Epithelial cell of prostate (primary cell): ENCODE data around the gene ISOC1.

Experiments
- DNase-seq: peaks from one replicate; pipeline ENCODE4 v3.0.0-alpha.2; 2011; ENCODE audit warnings: low read depth, low spot score
- H3K27ac ChIP-seq: fragments of 450-650 bp; 2 replicates; pipeline ENCODE4 v1.5.1; 2017; ENCODE audit warnings: mild to moderate bottlenecking

Gene ISOC1

DNA sequence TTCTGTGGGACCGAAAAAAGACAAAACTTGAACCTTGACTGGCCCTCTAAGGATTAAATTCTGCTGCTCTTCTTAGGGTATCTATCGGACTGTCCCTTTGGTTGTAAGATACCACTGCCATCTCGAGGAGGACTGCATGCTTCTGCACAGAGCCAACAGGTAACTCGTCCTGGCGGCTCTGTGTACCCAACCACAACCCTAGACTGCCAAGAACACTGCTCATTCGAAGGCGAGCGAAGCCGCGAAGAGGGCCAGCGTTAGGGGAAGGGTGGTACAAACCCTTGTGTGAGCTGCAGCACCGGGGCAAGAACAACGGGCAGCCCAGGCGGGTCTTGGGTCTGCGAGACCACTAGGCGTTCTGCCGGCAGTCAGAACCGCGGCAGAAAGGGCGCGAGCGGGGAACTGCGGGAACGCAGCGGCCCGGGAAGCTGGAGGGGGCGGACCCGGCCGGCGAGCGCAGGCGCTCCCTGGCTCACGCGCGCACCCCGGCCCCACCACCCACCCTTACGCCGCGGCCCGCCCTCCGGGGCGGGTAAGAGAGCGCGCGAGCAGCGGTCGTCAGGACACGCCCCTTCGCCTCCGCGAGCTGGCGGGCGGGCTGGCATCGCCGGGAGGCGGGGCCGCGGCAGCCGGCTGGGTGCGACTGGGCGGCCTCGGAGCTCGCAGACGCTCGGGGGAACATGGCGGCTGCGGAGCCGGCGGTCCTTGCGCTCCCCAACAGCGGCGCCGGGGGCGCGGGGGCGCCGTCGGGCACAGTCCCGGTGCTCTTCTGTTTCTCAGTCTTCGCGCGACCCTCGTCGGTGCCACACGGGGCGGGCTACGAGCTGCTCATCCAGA is at the start of gene ISOC1:
Gene ISOC1, plus strand, starts transcription at position 663 of the 837 bp plus-strand sequence. Its CDS starts 18 bp downstream, at position 681.
- no peak for DNase-seq
- peak within 1 kb of the TSS; percentile 27 for H3K27ac ChIP-seq

DNA sequence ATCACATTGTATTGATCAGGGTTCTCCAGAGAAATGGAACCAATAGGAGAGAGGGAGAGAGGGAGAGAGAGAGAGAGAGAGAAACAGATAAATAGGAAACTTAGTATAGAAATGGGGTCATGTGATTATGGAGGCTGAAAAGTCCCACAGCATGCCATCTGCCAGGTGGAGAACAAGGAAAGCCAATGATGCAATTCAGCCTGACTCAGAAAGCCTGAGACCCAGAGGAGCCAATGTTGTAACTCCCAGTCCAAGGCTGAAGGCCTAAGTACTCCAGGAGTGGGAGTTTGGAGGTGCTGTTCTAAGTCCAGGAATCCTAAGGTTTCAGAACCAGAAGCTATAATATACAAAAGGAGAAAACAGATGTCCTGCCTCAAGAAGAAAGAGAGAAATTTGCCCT is 48.4 kb upstream of the ISOC1 start:
- peak; percentile 6 for DNase-seq
- no peak overlapping the region for H3K27ac ChIP-seq

DNA sequence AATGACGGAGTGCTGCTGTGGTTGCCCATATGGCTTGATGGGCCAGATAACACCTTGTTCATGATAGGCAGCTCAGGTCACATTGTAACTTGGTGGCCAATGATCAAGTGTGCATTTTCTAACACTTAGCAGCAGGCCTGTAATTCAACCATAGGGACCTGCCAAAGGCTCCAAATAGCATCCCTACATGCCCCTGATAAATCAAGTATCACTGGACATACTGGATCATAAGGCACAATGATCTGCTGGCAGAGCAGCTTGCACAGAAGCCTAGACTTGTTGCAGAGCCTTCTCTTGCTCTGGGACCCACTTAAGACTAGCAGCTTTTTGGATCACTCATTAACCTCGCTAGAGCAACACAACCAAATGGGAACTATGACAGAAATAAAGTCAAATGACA is 46.0 kb upstream of the ISOC1 start:
- no peak for DNase-seq
- no peak overlapping the region for H3K27ac ChIP-seq

DNA sequence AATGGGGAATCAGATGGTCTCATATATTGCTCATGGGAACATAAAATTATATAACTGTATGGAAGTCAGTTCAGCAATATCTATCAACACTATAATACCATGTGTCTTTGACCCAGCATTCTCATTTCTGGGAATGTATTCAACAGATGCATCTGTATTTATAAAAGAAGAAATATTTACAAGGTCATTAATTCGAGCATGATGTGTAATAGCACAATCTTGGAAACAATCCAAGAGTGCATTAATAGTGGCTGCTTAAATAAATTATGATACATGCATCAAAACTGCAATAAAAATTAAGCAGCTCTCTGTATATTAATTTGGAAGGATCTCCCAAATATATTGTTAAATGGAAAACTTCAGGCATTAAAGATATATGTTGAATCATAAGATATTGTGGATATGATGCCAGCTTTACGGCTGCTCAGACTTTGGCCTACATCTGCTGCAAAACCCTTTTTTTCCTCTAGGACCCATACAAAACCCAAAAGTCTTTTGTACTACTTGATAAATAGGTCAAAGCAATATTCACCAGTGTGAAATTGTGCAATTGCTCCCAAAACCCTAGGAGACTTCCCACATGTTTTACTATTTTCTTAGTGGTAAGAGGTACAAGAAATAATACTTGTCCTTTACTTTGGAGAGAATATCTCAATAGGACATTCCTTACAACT is 45.3 kb upstream of the ISOC1 start:
- H3K27ac ChIP-seq = no peak overlapping the region
- no peak for DNase-seq

DNA sequence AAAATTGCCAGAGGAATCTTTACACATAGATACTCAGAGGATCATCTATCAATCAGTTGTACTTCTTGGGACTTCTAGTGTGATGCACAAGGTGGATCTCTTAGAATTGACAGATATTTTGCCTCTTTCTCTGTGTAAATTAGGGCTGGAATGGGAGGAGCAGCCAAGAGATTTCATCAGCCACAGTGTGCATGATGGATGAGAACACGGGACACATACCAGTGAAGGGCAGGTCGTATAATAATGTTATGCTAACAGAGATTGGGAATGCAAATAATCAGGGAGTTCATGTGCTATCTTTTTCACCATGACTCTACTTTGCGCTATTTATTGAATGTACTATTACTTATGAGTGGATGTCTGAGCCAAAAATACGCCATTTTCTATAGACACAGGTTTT is 43.3 kb upstream of the ISOC1 start:
- DNase-seq = no peak
- no peak overlapping the region for H3K27ac ChIP-seq

DNA sequence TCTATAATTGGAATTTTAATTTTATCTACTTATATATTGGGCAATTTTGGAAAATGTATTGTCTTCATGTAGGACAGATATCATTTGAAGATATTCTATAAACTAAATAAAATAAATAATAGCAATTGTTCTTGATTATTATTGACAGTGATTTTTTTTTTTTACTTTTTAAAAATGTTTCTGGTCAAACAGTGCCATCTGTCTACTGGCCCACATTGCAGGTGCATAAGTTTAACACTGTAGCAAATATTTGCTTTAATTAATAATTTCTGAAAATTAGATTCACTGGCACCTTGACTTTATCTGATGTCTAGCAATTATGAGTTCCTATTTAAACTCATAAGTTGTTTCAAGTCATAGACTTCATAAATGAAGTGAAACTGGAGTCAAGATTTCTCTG is 41.1 kb upstream of the ISOC1 start:
- DNase-seq = no peak
- H3K27ac ChIP-seq = no peak overlapping the region

DNA sequence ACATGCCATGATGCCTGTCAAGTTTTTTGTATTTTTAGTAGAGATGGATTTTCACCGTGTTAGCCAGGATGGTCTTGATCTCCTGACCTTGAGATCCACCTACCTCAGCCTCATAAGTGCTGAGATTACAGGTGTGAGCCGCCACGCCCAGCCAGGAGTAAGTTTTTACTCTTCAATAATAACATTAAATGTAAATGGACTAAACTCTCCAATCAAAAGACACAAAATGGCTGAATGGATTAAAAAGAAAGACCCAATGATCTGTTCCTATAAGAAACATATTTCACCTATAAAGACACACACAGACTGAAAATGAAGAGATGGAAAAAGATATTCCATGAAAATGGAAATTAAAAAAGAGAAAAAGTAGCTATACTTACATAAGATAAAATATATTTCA is 37.2 kb upstream of the ISOC1 start:
- no peak overlapping the region for H3K27ac ChIP-seq
- no peak for DNase-seq

DNA sequence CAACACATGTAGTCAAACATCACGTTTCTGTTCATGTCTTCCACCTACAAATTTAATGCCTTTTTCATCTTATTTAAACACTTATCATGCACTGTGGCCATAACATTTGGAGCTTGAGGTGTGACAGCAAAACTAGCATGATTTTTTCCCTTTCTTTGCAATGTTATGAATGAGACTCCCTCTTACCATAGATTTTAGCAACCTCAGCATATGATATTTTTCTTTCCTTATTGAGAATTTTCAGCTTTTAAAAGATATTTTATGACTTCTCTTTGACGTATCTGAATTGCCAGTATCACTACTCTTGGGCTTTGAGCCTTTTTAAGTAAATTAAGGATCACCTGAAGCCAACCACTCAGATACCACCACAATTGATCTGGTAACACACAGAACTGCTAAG is 32.7 kb upstream of the ISOC1 start:
- DNase-seq = no peak
- no peak overlapping the region for H3K27ac ChIP-seq

DNA sequence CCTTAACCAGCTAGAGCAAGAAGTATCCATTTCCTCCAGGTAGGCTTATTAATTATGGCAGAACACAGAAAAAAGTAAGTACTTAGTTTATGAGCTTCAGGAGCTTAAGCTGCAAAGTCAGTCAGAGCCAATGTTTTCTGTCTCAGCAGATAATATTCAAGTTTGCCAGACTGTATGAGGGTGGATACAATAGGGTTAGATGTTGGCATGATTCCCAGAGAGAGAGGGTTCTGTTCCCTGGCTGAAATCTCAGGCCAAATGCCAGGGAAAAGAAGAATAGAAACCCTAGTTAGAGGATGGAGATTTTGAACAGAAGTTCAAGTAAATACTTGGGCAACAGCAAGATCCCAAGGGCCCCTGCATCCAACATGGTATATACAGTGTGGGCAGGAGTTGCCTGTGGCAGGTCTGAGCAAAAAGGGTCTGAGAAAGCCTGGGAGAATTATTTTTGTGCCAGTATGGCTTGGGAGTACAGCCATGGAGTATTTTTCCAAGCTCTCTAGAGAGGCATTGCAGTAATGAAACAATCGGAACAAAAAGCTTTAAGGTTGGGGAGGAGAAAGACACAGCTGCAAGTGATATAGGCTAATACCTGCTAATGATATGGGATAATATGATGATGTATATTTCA is 31.0 kb upstream of the ISOC1 start:
- no peak for DNase-seq
- no peak overlapping the region for H3K27ac ChIP-seq

DNA sequence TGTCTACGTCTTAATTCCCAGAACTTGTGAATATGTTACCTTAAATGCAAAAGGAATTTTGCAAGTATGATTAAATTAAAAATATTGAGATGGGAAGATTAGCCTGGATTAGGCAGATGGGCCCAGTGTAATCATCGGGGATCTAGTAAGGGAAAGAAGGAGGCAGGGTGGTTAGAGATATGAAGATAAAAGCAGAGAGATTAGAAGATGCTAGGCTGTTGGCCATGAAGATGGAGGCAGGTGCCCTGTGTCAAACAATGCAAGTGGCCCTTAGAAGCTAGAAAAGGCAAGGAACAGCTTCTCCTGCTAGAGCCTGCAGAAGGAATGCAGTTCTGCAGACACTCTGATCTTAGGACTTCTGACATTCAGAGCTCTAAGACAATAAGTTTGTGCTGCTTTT is 28.8 kb upstream of the ISOC1 start:
- DNase-seq = no peak
- H3K27ac ChIP-seq = no peak overlapping the region

DNA sequence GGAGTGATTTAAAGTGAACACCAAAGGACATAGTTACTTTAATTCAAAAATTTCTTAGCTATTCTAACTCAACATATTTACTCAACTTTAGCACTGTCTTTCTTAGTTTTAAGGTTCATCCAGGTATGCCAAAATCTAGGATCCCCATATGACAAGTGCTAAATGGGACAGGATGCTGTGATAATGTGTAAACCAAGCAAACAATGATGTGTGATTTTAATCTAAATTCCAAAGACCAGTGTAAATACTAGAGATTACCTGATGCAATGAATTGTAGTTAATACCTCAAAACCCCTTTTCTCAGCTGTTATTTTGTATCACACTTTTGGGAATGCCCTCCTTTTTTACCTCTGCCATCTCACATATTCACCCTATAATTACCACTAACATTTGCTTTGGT is 26.8 kb upstream of the ISOC1 start:
- no peak for DNase-seq
- H3K27ac ChIP-seq = no peak overlapping the region

DNA sequence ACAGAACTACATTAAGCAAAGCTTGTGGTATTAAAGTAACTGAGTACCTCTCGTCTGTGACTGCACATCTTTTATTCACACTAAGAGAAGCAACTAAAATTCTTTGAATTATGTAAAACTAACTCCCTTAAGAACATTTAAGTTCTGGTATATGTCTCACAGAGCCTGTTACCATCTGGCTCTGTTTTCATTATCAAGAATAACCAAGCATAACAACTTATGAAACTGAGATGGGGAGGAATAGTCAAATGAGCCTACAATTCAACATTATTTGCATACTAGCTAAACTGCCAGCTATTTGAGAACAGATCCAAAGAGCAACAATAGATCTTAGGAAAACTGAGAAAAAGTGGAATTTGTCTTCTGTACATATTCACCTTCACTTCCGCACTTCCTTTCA is 25.3 kb upstream of the ISOC1 start:
- no peak overlapping the region for H3K27ac ChIP-seq
- DNase-seq = no peak

DNA sequence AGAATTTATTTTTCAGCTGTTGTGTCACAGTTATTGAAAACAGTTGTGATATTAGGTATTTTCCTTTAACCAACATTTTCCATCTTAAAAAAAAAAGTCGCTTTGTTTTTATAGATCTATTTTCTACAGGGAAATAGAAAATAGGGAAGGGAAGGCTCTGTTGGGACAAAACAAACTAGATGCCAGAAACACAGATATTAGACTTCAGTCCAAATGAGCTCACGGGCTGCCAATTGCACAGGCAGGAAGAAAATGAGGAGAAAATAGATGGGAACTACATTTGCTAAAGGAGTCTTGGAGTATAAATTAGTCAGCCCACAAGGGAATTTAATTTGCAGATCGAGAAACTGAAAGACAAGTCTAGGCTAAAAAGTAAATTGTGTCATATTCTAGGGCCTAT is 21.4 kb upstream of the ISOC1 start:
- H3K27ac ChIP-seq = no peak overlapping the region
- DNase-seq = no peak

DNA sequence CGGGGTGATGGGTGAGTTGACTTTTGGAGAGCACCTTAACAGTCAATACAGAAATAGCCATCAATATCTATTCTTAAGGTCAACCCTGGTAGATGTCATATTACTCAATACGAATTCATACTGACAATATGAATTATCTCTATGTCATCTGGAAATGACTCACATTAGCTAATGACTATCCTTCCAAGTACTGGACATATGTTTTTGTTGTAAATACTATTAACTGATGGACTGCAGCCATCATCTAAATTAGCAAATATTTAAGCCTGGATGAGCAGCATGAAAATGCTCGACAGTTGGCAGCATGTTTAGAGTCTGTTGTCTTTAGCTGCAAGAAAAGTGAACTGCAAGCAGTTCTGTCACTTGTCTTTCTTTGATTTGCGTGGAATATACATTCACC is 19.6 kb upstream of the ISOC1 start:
- H3K27ac ChIP-seq = no peak overlapping the region
- DNase-seq = no peak

DNA sequence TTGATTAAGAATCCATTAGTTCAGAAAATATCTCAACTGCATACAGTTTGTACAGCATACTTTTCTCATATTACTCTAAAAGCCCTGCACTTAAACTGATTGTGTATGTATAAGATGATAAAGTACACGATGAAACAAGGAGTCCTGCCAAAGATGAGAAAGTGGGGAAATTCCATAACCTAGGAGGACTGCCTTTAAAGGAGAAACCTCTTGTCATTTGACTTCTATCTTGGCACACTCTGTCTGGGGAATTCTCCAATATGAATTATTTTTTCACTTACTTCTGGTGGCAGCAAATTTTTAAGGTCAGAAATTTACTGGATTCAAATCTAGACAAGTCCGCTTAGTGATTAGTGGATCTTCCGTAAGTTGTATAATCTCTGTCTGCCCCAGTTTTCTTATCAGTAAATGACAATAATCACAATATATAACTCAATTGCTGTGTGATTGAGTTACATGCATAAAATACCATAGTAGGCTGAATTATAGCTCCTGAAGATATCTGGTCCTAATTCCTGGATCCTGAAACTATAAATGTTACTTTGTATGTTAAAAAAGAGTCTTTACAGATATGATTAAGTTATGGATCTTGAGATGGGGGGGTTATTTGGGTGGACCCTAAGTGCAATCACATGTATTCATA is 17.0 kb upstream of the ISOC1 start:
- no peak overlapping the region for H3K27ac ChIP-seq
- no peak for DNase-seq

DNA sequence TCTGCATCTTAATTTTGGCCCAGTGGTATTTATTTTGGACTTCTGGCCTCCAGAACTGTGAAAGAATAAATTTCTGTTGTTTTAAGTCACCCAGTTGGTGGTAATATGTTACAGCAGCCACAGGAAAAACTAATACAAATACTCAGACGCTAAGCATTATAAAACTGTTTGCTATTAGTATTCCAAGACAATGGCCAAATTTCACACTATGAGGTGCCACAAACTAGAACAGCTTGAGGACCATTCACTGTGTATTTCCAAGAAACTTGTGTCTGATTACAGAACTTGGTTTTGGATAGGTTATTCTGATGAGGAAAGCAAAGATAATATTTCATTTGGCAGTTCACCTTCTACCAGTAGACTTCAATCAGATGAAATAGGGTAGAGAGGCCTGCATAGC is 16.3 kb upstream of the ISOC1 start:
- DNase-seq = no peak
- no peak overlapping the region for H3K27ac ChIP-seq

DNA sequence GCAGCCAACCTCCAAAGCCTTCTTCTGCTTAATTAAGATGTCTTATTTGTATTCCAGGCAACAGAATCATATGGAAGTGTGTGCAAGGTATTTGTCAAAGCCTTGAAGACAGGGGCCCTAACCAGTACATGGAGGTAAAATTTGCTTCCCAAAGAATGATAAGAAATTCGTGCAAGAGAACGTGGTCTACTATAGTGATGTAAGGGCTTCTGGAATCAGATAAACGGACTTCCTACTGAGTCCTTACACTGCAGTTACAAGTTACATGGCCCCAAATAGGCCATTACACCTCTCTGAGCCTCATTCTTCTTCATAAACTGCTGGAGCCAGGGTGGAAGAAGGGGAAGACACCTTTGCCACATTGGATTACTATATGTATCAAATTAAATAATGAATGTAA is 15.9 kb upstream of the ISOC1 start:
- H3K27ac ChIP-seq = no peak overlapping the region

DNA sequence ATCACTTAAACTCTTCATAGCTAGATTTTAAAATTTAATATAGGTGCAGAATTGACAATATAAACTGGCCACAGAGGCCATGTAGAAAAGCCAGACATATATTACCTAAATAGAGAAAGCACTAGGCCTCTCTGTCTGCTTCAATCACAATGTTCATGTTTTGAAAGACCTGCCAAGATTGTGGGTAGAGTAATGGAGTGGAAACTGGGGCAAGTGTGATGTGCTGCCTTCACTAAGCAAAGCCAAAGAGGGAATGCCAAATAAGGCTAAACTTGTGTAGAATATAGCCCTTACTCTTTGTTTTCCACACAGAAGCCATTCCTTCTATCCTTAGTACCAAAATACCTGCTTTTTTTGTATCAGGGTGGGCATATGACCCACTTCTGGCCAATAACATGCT is 15.1 kb upstream of the ISOC1 start:
- no peak overlapping the region for H3K27ac ChIP-seq
- DNase-seq = no peak

More for the DNA sequence above, 15.9 kb upstream of the ISOC1 start:
- DNase-seq = no peak

DNA sequence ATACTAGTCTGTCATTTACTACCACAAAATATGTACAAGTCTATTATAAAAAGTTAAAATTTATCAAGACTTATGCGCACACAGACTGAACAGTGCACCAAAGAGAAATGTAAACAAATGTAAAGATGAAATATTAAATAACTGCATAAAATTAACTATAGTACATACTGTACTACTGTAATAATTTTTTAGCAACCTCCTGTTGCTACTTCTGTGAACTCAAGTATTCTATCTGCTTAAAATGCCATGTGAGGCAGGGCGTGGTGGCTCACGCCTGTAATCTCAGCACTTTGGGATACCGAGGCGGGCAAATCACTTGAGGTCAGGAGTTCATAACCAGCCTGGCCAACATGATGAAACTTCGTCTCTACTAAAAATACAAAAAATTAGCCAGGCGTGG is 13.8 kb upstream of the ISOC1 start:
- no peak overlapping the region for H3K27ac ChIP-seq
- DNase-seq = no peak

DNA sequence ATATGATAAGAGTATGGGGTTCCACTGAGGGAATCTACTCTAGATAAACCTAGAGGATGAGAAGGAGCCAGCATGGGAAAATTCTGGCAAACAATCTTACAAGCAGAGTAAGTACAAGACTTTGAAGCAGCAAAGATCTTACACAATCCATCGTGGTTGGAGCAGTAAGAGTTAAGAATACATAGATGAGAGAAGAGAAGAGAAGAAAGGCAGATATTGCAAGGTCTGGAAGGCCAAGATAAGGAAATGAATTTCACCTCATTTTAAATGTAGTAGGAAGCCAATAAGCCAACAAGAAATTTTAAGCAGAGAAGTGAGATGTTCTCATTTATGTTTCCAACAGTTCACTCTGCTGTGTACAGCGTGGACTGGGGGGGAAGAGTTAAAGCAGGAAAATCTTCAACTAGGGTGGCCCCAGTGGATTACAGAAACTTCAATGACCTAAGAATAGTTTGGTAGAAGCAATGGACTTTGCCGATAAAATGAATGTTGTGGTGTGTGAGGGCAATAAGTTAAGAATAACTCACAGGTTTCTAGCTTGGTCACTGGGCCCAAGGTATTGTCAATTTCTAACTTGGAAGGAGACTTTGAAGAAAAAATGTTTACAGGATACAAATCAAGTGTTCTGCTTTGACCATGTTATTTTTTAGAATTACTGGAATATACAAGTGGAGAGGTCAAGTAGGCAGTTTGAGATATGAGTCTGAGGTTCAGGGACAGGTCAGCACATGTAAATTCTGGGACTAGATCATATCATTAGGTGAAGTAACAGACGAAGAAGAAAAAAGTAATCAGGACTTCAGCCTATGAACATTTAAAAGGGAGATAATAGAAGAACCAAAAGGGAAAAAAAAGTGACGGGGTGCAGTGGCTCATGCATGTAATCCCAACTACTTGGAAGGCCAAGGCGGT is 12.1 kb upstream of the ISOC1 start:
- DNase-seq = no peak
- H3K27ac ChIP-seq = no peak overlapping the region
